Naive B cell (primary cell): Measurements from ENCODE around the gene NCOA3. TPM values are rescaled to one million over a fixed set of nuclear protein-coding genes. Genes with fewer than 3 reads are reported as not detected.
A peak's percentile ranks its signal among the peaks of the same experiment; 100 is the strongest.
"Not testable (repeated sequence)": the region's sequence is repeated elsewhere in the genome, so short reads cannot be mapped to it uniquely, and the experiment has no call there.

Experiments used
- ATAC-seq, 2 donors: fragments of 150-1000 bp; cut with Tn5 transposase; 2 replicates each; pipeline ENCODE4 v1.10.0; 2021; ENCODE audit warnings: low read depth in 2 of 2, mild to moderate bottlenecking in 2 of 2, moderate library complexity in 2 of 2
- DNase-seq: peaks from one replicate; pipeline ENCODE4 v3.0.0; 2022
- H3K27ac Mint-ChIP-seq, 6 donors: one replicate each; pipeline ENCODE4 v1.8.0; 2020 to 2022; ENCODE audit warnings: mild to moderate bottlenecking in 6 of 6, mixed read lengths in 6 of 6, moderate library complexity in 5 of 6, inconsistent platforms in 2 of 6
- H3K27me3 Mint-ChIP-seq, 3 donors: one replicate each; pipeline ENCODE4 v1.8.0; 2021 to 2022; ENCODE audit warnings: mixed read lengths in 3 of 3, mild to moderate bottlenecking in 1 of 3
- H3K36me3 Mint-ChIP-seq, 2 donors: one replicate each; pipeline ENCODE4 v1.8.0; 2020 to 2022; ENCODE audit warnings: mixed read lengths in 2 of 2, inconsistent platforms in 1 of 2, mild to moderate bottlenecking in 1 of 2
- H3K4me1 Mint-ChIP-seq, 3 donors: one replicate each; pipeline ENCODE4 v1.8.0; 2020 to 2022; ENCODE audit warnings: mixed read lengths in 3 of 3, inconsistent platforms in 1 of 3, mild to moderate bottlenecking in 1 of 3, moderate library complexity in 1 of 3
- H3K4me3 Mint-ChIP-seq, 8 donors: one replicate each; pipeline ENCODE4 v1.8.0; 2020 to 2022; ENCODE audit warnings: mild to moderate bottlenecking in 8 of 8, mixed read lengths in 8 of 8, moderate library complexity in 8 of 8, inconsistent platforms in 2 of 8
- H3K9me3 Mint-ChIP-seq, 7 donors: one replicate each; pipeline ENCODE4 v1.8.0; 2020 to 2022; ENCODE audit warnings: mixed read lengths in 7 of 7, mild to moderate bottlenecking in 5 of 7, inconsistent platforms in 2 of 7, moderate library complexity in 1 of 7
- polyA plus RNA-seq, 6 donors: library from polyadenylated mRNA; unstranded; fragments of 300-500 nt; fragmentation: Illumina TruSeq; gene quantifications; one replicate each; pipeline ENCODE4 v1.2.3, GENCODE V29; 2021; ENCODE audit warnings: low read depth in 6 of 6

The NCOA3 gene
- polyA plus RNA-seq, 6 donors from 2014 or later: 22.7 to 70.9 (median 54.1) TPM

DNA sequence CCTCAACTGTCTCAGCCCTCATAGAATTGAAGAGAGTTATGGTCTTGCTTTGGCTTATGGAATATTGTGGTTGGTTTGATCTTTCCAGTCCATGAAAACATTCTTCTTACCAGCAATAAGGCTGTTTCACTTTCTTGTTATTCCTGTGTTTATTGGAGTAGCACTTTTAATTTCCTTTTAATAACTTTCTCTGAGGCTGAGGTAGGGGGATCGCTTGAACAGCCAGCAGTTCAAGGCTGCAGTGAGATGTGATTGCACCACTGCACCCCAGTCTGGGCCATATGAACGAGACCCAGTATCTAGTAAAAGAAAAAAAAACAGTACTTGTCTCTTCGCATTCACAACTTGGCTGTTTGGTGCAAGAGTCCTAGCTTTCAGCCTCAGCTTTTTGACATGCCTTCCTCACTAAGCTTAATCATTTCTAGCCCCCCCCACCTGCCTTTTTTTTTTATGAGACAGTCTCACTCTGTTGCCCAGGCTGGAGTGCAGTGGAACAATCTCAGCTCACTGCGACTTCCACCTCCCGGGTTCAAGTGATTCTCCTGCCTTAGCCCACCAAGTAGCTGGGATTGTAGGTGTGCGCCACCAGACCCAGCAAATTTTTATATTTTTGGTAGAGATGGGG is 70.5 kb downstream of the NCOA3 start:
- no peaks in the 10 kb centered on the region for H3K27me3 Mint-ChIP-seq
- H3K36me3 Mint-ChIP-seq: peaks cover 13 to 18% of the 10 kb centered on the region in 2 donors
- H3K9me3 Mint-ChIP-seq: peaks cover 0 to 4% (median 0%) of the 10 kb centered on the region in 7 donors
- H3K4me3 Mint-ChIP-seq: peak overlapping the region in 6 of 8 donors; percentile 26 to 60 (median 45)
- peaks cover 51 to 82% (median 65%) of the 10 kb centered on the region in 3 donors for H3K4me1 Mint-ChIP-seq
- ATAC-seq: no peak
- peak overlapping the region in 4 of 6 donors; percentile 62 to 91 (median 86) for H3K27ac Mint-ChIP-seq
- DNase-seq: no peak

DNA sequence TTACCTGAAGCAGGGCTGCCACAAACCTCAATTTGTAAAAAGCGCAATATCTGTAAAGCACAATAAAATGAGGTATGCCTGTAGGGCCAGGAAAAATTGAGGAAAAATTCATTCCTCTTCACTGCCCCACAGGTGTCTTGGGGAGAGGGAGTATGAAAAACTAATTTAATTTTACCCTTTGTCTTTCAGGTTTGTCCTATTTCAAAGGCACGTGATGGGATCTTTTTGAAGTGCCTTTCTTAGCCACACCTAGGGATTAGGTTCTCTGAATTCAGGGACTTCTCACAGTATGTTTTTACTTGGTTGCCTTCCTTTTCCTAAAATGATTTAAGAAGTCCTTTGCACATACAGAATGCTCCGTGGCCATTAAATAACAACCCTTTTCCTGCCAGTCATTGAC is 71.9 kb downstream of the NCOA3 start:
- H3K27ac Mint-ChIP-seq: peak overlapping the region; percentile 57 to 90 (median 81)

DNA sequence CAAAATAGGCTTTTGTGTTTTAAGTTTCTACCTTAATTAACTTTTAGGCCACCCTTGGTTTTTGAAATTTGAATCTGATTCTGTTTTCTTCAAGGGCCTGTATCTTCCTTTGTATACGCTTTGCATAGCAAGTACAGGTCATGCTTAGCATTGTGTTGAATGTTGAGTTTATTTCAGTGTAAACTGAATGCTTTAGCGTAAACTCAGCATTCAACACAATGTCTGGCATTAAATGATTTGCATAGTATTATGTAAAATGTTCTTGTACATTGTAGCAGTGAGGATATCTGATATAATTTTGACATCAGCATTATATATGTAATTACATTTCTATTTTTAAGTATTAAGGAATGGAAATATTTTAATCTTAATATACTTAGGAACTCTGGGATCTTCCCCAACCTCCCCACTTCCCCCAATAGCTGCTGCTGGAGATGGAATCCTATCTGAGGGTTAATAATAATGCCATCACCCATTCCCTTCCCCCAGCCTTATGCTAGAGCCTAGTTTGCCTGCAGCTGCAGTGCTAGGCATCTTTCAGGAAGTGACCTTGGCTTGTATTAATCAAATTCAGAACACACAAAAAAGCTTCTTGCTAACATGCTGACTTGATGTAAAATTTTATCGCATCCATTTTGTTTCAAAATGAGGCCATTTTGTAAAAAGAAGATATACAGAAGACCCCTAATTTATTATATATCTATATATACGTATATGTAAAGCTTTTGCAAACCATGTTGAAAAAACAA is 73.1 kb downstream of the NCOA3 start:
- ATAC-seq (peak; percentile 63 to 65), DNase-seq (peak; percentile 11)
- Mint-ChIP-seq H3K9me3 (peaks cover 0 to 4% (median 0%) of the 10 kb centered on the region in 7 donors), H3K27me3 (no peaks in the 10 kb centered on the region), H3K27ac (peak overlapping the region in 5 of 6 donors; percentile 4 to 84 (median 21)), H3K4me1 (peaks cover 69 to 87% (median 79%) of the 10 kb centered on the region in 3 donors), H3K4me3 (peak overlapping the region in 4 of 8 donors; percentile 30 to 76 (median 66)), H3K36me3 (peaks cover 13 to 18% of the 10 kb centered on the region in 2 donors)

More for the DNA sequence above, 71.9 kb downstream of the NCOA3 start:
- Mint-ChIP-seq H3K36me3 (peaks cover 13 to 18% of the 10 kb centered on the region in 2 donors), H3K27me3 (no peaks in the 10 kb centered on the region), H3K4me1 (peaks cover 62 to 82% (median 67%) of the 10 kb centered on the region in 3 donors), H3K9me3 (peaks cover 0 to 4% (median 0%) of the 10 kb centered on the region in 7 donors), H3K4me3 (peak overlapping the region in 2 of 8 donors; percentile 34 to 40)
- ATAC-seq: no peak
- no peak for DNase-seq

DNA sequence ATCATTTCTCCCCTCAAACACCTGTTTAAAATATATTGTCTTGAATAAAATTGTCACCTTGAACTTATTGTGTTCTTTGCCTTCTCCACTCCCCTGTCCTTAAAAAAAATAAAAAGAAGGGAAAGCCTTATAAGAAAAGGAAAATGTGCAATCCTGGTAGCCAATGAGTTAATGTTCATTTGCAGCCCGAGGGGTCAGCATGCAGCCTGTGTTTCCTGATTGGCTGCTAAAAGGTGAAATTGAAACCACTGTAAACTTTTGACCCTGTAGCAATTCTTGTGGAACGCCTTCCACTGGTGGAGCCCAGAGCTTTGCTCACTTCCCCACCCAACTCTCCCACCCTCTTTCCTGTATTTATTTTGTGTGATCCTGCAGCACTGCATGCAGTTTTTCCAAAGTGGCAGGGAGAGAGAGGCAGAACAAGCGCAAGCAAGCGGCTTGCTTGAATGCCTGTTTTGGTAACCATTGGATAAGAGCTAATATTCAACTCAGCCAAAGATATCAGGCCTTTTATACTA is 74.9 kb downstream of the NCOA3 start:
- peak; percentile 29 for DNase-seq

GRCh38 chr20:47577314-47577713 is 75.6 kb downstream of the NCOA3 start:
- H3K27ac Mint-ChIP-seq: peak overlapping the region in 5 of 6 donors; percentile 16 to 88 (median 79)
- ATAC-seq (no peak), DNase-seq (no peak)
- H3K9me3 Mint-ChIP-seq: no peaks in the 10 kb centered on the region
- peaks cover 79 to 89% (median 89%) of the 10 kb centered on the region in 3 donors for H3K4me1 Mint-ChIP-seq
- peak overlapping the region in 6 of 8 donors; percentile 31 to 82 (median 66) for H3K4me3 Mint-ChIP-seq
- no peaks in the 10 kb centered on the region for H3K27me3 Mint-ChIP-seq
- peaks cover under 1 to 1% of the 10 kb centered on the region in 2 donors for H3K36me3 Mint-ChIP-seq

More for the DNA sequence above, 74.9 kb downstream of the NCOA3 start:
- Mint-ChIP-seq H3K4me1 (peaks cover 79 to 89% (median 89%) of the 10 kb centered on the region in 3 donors), H3K9me3 (peaks cover 0 to 4% (median 0%) of the 10 kb centered on the region in 7 donors), H3K27ac (peak overlapping the region; percentile 76 to 88 (median 82)), H3K4me3 (peak overlapping the region; percentile 59 to 86 (median 70)), H3K27me3 (no peaks in the 10 kb centered on the region), H3K36me3 (peaks cover 8% of the 10 kb centered on the region in 2 donors)
- ATAC-seq: peak; percentile 76 to 82

DNA sequence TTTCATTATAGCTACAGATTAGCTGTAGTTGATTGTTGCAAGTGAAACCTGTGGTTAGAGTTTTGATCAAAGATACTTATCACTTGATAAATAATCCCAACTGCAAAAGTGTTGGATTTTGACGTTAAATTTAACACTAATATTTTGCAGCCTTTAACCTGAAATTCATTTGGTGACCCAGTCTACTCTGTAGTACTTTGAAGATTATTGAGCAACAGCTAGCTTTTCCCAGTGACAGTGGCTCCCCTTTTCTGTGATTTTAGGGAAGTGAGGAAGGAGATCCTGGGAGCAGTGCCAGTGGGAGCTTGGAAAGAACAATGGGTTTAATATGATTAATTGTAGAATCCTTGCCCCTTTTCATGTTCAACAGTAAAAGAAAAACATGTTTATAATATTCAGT is 76.9 kb downstream of the NCOA3 start:
- Mint-ChIP-seq H3K27me3 (no peaks in the 10 kb centered on the region), H3K4me1 (peaks cover 70 to 86% (median 82%) of the 10 kb centered on the region in 3 donors), H3K4me3 (peak overlapping the region in 2 of 8 donors; percentile 21 to 33), H3K9me3 (no peaks in the 10 kb centered on the region), H3K36me3 (peaks cover 0 to 2% of the 10 kb centered on the region in 2 donors), H3K27ac (peak overlapping the region in 4 of 6 donors; percentile 37 to 85 (median 48))
- ATAC-seq: no peak
- no peak for DNase-seq

DNA sequence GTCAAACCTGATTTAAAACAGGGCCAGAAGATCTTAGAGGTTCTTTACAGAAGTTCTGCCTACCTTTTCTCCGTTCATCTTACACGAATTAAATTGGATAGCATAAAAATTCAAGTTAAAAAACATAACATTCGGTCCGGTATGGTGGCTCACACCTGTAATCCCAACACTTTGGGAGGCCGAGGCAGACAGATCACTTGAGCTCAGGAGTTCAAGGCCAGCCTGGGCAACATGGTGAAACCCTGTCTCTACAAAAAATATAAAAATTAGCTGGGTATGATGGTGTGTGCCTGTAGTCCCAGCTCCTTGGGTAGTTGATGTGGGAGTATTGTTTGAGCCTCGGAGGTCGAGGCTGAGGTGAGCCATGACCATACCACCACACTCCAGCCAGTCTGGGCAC is 79.0 kb downstream of the NCOA3 start:
- not testable (repeated sequence) for ATAC-seq, DNase-seq, H3K9me3 Mint-ChIP-seq, H3K36me3 Mint-ChIP-seq, H3K27me3 Mint-ChIP-seq
- Mint-ChIP-seq H3K27ac (peak overlapping the region in 2 of 6 donors; percentile 67 to 92), H3K4me3 (peak overlapping the region in 1 of 8 donors; percentile 21), H3K4me1 (peaks cover 64 to 91% (median 78%) of the 10 kb centered on the region in 3 donors)

GRCh38 chr20:47581090-47581489 is 79.4 kb downstream of the NCOA3 start:
- H3K4me1 Mint-ChIP-seq: peaks cover 60 to 91% (median 77%) of the 10 kb centered on the region in 3 donors
- no peaks in the 10 kb centered on the region for H3K9me3 Mint-ChIP-seq
- DNase-seq: no peak
- H3K4me3 Mint-ChIP-seq: no peak overlapping the region
- peak overlapping the region in 5 of 6 donors; percentile 2 to 92 (median 37) for H3K27ac Mint-ChIP-seq
- no peak for ATAC-seq
- peaks cover 6 to 7% of the 10 kb centered on the region in 2 donors for H3K36me3 Mint-ChIP-seq
- H3K27me3 Mint-ChIP-seq: no peaks in the 10 kb centered on the region

GRCh38 chr20:47583551-47583950 is 81.9 kb downstream of the NCOA3 start:
- H3K36me3 Mint-ChIP-seq: peaks cover 7 to 13% of the 10 kb centered on the region in 2 donors
- H3K4me3 Mint-ChIP-seq: peak overlapping the region in 2 of 8 donors; percentile 47 to 57
- peaks cover 48 to 80% (median 67%) of the 10 kb centered on the region in 3 donors for H3K4me1 Mint-ChIP-seq
- no peaks in the 10 kb centered on the region for H3K27me3 Mint-ChIP-seq
- H3K9me3 Mint-ChIP-seq: no peaks in the 10 kb centered on the region
- ATAC-seq (no peak), DNase-seq (no peak)
- H3K27ac Mint-ChIP-seq: peak overlapping the region in 4 of 6 donors; percentile 76 to 92 (median 84)

DNA sequence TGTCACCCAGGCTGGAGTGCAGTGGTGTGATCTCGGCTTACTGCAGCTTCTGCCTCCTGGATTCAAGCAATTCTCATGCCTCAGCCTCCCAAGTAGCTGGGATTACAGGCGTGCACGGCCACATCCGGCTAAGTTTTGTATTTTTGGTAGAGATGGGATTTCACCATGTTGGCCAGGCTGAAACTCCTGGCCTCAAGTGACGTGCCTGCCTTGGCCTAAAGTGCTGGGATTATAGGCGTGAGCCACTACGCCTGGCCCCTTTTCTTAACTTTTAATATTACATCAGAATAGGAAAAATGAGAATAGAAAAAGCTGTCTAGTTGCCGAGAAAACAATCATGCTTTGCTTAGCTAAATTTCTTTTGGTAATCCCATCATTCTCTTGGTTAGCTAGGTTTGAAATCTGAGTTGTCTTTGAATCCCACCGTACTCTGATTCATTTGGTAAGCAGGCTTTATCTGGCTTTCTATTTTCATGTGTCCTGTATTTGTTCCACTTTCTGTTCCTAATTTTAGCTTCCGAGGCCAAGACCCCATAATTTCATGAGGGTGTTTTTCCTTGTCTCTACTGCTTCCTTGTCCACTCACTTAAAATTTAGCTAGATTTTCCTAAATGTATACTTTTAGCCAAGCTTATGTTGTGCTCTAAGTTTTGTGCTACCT is 83.5 kb downstream of the NCOA3 start:
- Mint-ChIP-seq H3K27ac (peak overlapping the region; percentile 28 to 86 (median 74)), H3K9me3 (no peaks in the 10 kb centered on the region), H3K4me1 (peaks cover 38 to 73% (median 55%) of the 10 kb centered on the region in 3 donors), H3K27me3 (no peaks in the 10 kb centered on the region), H3K36me3 (peaks cover 7 to 13% of the 10 kb centered on the region in 2 donors), H3K4me3 (peak overlapping the region in 3 of 8 donors; percentile 19 to 63 (median 24))
- no peak for ATAC-seq
- no peak for DNase-seq

DNA sequence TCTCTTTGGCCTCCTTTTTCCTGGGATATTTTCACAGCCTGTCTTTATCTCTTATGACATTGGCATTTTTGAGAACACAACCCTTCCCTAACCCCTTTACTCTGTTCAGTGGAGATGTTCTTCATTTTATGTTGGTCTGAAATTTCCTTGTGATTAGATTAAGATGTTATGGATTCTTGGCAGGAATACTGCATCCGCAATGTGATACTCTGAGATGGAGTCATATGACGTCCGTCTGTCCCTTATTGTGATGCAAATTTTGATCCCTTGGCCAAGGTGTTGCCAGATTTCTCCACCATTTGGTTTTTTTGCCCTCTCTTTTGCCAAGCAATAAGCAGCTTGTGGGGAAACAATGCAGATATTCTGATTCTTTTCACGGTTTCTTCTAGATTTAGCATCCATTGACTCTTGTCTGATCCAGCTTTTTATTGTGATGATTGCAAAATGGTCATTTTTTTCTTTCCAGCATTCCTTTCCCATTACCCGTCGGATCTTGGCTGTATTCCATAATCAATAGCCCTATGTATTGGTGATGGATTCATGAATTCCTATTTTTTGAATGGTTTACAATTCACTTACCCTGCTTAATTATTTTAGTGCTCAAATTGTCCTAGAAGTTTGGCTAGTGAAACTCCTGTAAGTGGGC is 85.1 kb downstream of the NCOA3 start:
- H3K27ac Mint-ChIP-seq: peak overlapping the region in 5 of 6 donors; percentile 8 to 86 (median 48)
- H3K9me3 Mint-ChIP-seq: no peaks in the 10 kb centered on the region
- H3K4me3 Mint-ChIP-seq: no peak overlapping the region
- ATAC-seq: no peak
- H3K27me3 Mint-ChIP-seq: no peaks in the 10 kb centered on the region
- DNase-seq: no peak
- H3K4me1 Mint-ChIP-seq: peaks cover 24 to 67% (median 48%) of the 10 kb centered on the region in 3 donors
- H3K36me3 Mint-ChIP-seq: peaks cover 7 to 21% of the 10 kb centered on the region in 2 donors

DNA sequence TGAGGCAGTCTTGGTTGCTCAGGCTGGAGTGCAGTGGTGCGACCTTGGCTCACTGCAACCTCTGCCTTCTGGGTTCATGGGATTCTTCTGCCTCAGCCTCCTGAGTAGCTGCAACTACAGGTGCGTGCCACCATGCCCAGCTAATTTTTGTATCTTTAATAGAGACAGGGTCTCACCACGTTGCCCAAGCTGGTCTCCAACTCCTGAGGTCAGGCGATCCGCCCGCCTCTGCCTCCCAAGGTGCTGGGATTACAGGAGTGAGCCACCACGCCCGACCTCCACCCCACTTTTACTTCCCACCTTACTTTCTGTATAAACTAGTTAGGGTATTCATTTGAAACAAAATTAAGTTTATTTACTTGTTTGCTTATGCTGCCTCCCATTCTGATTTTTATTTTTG is 86.5 kb downstream of the NCOA3 start:
- H3K4me3 Mint-ChIP-seq: no peak overlapping the region
- no peak for ATAC-seq
- peak overlapping the region in 3 of 6 donors; percentile 8 to 58 (median 36) for H3K27ac Mint-ChIP-seq
- peaks cover 23 to 70% (median 52%) of the 10 kb centered on the region in 3 donors for H3K4me1 Mint-ChIP-seq
- no peaks in the 10 kb centered on the region for H3K27me3 Mint-ChIP-seq
- H3K36me3 Mint-ChIP-seq: peaks cover 7 to 22% of the 10 kb centered on the region in 2 donors
- no peak for DNase-seq
- no peaks in the 10 kb centered on the region for H3K9me3 Mint-ChIP-seq
